ENCODE results near the gene COCH. TPM values are rescaled to one million over a fixed set of nuclear protein-coding genes. Genes with fewer than 3 reads are reported as not detected.
"Not testable (repeated sequence)": the region's sequence is repeated elsewhere in the genome, so short reads cannot be mapped to it uniquely, and the experiment has no call there.

The COCH gene
- total RNA-seq, 1 experiment from 2014 or later, result 9.4 TPM

DNA sequence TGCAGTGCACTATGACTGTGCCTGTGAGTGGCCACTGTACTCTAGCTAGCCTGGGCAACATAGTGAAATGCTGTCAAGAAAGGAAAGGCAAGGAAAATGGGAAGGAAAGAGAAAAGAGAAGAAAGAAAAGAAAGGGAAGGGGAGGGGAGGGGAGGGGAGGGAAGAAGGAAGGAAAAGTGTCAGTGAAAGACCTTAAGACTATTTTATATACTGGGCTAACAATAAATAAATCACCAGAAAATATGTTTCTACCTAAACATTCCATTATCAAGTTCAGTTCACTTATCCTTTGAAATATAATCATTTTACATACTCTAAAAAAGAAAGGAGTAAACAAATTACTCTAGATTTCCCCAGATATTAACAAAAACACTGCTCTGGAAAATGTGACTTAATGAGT, 22.1 kb downstream of the COCH start (continued):
- TF ChIP-seq ZNF121 (CRISPR knock-in tag; IDR thresholded peaks at IDR 0.05) (no peak), ETV6 (CRISPR knock-in tag; IDR thresholded peaks at IDR 0.05) (no peak), SMAD4 (CRISPR knock-in tag; IDR thresholded peaks at IDR 0.05) (no peak)
- TF ChIP-seq, protein P1, sequence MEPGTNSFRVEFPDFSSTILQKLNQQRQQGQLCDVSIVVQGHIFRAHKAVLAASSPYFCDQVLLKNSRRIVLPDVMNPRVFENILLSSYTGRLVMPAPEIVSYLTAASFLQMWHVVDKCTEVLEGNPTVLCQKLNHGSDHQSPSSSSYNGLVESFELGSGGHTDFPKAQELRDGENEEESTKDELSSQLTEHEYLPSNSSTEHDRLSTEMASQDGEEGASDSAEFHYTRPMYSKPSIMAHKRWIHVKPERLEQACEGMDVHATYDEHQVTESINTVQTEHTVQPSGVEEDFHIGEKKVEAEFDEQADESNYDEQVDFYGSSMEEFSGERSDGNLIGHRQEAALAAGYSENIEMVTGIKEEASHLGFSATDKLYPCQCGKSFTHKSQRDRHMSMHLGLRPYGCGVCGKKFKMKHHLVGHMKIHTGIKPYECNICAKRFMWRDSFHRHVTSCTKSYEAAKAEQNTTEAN (CRISPR knock-in tag; IDR thresholded peaks at IDR 0.05), result no peak
- TF ChIP-seq, protein P2, sequence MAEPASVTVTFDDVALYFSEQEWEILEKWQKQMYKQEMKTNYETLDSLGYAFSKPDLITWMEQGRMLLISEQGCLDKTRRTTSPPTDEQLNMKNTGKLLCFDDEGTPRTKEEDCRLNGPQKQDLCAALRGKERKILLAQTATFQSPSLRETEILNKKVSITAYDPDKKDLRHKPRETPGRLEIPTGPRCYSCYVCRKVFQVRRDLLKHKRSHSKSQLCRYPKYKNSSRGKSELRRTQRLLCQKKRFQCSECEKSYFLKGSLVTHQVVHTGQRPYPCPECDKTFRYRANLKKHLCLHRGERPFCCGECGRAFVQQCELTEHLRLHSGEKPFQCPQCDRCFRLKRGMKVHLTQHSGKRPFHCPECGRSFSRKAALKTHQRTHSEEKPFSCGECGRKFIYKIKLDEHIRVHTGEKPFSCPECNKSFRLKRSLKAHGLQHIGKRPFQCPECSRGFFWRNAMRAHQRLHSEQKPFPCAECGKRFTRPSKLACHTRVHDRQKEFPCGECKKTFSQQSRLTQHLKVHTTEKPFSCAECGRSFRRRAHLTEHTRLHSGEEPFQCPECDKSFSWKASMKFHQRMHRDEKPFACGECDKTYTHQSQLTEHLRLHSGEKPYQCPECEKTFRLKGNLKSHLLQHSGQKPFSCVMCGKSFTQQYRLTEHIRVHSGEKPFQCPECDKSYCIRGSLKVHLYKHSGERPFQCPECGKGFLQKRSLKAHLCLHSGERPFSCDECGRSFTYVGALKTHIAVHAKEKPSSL (CRISPR knock-in tag; conservative IDR thresholded peaks at IDR 0.05), result no peak
- TF ChIP-seq, protein P3, sequence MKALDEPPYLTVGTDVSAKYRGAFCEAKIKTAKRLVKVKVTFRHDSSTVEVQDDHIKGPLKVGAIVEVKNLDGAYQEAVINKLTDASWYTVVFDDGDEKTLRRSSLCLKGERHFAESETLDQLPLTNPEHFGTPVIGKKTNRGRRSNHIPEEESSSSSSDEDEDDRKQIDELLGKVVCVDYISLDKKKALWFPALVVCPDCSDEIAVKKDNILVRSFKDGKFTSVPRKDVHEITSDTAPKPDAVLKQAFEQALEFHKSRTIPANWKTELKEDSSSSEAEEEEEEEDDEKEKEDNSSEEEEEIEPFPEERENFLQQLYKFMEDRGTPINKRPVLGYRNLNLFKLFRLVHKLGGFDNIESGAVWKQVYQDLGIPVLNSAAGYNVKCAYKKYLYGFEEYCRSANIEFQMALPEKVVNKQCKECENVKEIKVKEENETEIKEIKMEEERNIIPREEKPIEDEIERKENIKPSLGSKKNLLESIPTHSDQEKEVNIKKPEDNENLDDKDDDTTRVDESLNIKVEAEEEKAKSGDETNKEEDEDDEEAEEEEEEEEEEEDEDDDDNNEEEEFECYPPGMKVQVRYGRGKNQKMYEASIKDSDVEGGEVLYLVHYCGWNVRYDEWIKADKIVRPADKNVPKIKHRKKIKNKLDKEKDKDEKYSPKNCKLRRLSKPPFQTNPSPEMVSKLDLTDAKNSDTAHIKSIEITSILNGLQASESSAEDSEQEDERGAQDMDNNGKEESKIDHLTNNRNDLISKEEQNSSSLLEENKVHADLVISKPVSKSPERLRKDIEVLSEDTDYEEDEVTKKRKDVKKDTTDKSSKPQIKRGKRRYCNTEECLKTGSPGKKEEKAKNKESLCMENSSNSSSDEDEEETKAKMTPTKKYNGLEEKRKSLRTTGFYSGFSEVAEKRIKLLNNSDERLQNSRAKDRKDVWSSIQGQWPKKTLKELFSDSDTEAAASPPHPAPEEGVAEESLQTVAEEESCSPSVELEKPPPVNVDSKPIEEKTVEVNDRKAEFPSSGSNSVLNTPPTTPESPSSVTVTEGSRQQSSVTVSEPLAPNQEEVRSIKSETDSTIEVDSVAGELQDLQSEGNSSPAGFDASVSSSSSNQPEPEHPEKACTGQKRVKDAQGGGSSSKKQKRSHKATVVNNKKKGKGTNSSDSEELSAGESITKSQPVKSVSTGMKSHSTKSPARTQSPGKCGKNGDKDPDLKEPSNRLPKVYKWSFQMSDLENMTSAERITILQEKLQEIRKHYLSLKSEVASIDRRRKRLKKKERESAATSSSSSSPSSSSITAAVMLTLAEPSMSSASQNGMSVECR (CRISPR knock-in tag; IDR thresholded peaks at IDR 0.05; ENCODE audit: borderline replicate concordance), result no peak

DNA sequence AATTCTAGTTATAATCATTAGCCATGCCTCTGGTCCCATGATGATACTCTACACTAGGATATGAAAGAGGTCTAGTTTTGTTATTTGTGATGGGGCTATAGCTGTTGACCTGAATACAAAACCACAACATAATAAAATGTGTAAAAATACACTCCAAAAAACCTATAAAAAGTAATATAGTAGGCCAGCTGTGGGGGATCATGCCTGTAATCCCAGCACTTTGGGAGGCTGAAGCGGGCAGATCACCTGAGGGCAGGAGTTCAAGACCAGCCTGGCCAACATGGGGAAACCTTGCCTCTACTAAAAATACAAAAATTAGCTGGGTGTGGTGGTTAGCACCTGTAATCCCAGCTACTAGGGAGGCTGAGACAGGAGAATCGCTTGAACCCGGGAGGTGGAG, 22.8 kb downstream of the COCH start:
- H3K9me3 Mint-ChIP-seq; H3K4me1 Mint-ChIP-seq; DNase-seq (ENCODE audit: low spot score); H3K27ac Mint-ChIP-seq; H3K27me3 Mint-ChIP-seq (ENCODE audit: low read depth); CTCF ChIA-PET; ATAC-seq; H3K4me3 Mint-ChIP-seq: not testable (repeated sequence)
- H3K36me3 Mint-ChIP-seq, result peaks cover 16% of the 10 kb centered on the region
- POLR2A ChIA-PET, result interaction anchor here (0.6 kb wide), 1 partner anchor 25 kb away, joined by 3 read pairs; no protein-coding TSS in a partner anchor

DNA sequence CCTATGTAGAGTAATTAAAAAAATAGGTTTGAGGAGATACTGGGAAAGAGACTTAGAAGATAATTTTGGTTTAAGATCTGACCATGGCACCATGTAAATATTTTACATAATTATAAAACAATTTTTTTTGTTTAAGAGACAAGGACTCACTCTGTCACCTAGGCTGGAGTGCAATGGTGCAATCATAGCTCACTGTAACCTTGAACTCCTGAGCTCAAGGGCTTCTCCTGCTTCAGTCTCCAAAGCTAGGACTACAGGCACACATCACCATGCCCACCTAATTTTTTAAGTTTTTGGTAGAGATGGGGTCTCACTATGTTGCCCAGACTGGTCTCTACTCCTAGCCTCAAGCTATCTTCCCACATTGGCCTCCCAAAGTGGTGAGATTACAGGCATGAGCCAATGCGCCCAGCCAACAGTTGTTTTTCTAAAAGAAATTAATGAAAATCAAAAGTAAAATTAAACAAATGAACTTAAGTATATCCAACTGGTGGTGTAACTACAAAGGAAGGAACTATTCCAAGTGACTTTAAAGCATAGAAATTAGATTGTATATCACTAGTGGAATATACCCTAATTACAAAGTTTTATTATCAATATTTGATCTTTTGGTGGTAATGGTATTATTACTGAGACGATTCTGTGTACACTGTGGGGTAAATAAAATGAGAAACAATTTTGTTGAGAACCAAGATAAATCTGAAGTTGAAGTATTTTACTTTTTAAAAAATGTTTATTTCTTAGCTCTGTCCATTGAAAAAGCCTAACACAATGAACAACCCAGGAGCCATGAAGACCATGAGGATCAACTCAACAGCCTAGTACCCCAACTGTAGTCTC, 29.1 kb downstream of the COCH start:
- ATAC-seq (no peak), DNase-seq (ENCODE audit: low spot score) (no peak)
- no peak overlapping the region for H3K27ac Mint-ChIP-seq
- H3K36me3 Mint-ChIP-seq, result peaks cover 17% of the 10 kb centered on the region
- ChIA-PET CTCF (no interaction called here), POLR2A (no interaction called here)
- no peak overlapping the region for H3K4me3 Mint-ChIP-seq
- H3K27me3 Mint-ChIP-seq (ENCODE audit: low read depth), result no peaks in the 10 kb centered on the region
- no peaks in the 10 kb centered on the region for H3K4me1 Mint-ChIP-seq
- TF ChIP-seq, protein P4, sequence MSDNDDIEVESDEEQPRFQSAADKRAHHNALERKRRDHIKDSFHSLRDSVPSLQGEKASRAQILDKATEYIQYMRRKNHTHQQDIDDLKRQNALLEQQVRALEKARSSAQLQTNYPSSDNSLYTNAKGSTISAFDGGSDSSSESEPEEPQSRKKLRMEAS (CRISPR knock-in tag; IDR thresholded peaks at IDR 0.05), result no peak
- TF ChIP-seq ZNF121 (CRISPR knock-in tag; IDR thresholded peaks at IDR 0.05) (0 out of 2 replicates have a peak, but pooled peaks have one; percentile 14), GABPB1 (CRISPR knock-in tag; IDR thresholded peaks at IDR 0.05) (peak; percentile 40; the same call in 1 of the 2 replicates), ELF4 (CRISPR knock-in tag; IDR thresholded peaks at IDR 0.05; ENCODE audit: low read depth) (no peak)
- H3K9me3 Mint-ChIP-seq, result no peaks in the 10 kb centered on the region

Data from WTC11 (cell line).